ENCODE data around the gene SPSB2. TPM values are rescaled to one million over a fixed set of nuclear protein-coding genes. Genes with fewer than 3 reads are reported as not detected.

Gene SPSB2
- total and polyA plus RNA-seq, 9 of the 15 experiments (the other 6 are each of a cell fraction or from before 2014, with no cell fraction given), result 0.10 to 10.6 (median 1.9) TPM

- TF ChIP-seq, protein P1, sequence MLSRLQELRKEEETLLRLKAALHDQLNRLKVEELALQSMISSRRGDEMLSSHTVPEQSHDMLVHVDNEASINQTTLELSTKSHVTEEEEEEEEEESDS (CRISPR knock-in tag; IDR thresholded peaks at IDR 0.05), result no peak
- TF ChIP-seq NBN (IDR thresholded peaks at IDR 0.05; ENCODE audit: low read depth) (0 out of 2 replicates have a peak, but pooled peaks have one; percentile 17), CBX2 (IDR thresholded peaks at IDR 0.05; ENCODE audit: insufficient read depth, low read length, poor library complexity, severe bottlenecking) (no peak), POLR2A (conservative IDR thresholded peaks at IDR 0.05) (peak; percentile 63), JUN (IDR thresholded peaks at IDR 0.05; ENCODE audit: borderline replicate concordance, low read depth, low read length) (no peak), JUN (CRISPR knock-in tag; IDR thresholded peaks at IDR 0.05; ENCODE audit: borderline replicate concordance) (no peak), MECOM (CRISPR knock-in tag; IDR thresholded peaks at IDR 0.05) (no peak), NFRKB (IDR thresholded peaks at IDR 0.05; ENCODE audit: low read depth) (peak; percentile 75), TAF15 (IDR thresholded peaks at IDR 0.05; ENCODE audit: low read depth, low read length) (no peak), SMARCE1 (IDR thresholded peaks at IDR 0.05) (peak; percentile 53; the same call in 1 of the 2 replicates), ZNF717 (CRISPR knock-in tag; IDR thresholded peaks at IDR 0.05) (no peak), ZNF165 (CRISPR knock-in tag; IDR thresholded peaks at IDR 0.05; ENCODE audit: borderline replicate concordance) (no peak), SMAD1 (IDR thresholded peaks at IDR 0.05; ENCODE audit: low read depth, low read length, partially characterized antibody) (no peak), ZNF589 (CRISPR knock-in tag; IDR thresholded peaks at IDR 0.05; ENCODE audit: low read depth) (no peak), MLLT1 (IDR thresholded peaks at IDR 0.05) (peak in 1 of 2 experiments; percentile 57; a peak in 2 of 4 replicates), RNF2 (IDR thresholded peaks at IDR 0.05) (0 out of 2 replicates have a peak, but pooled peaks have one; percentile 26), ATF7 (IDR thresholded peaks at IDR 0.05) (no peak), MITF (IDR thresholded peaks at IDR 0.05) (no peak), RFX1 (IDR thresholded peaks at IDR 0.05) (no peak), HLTF (IDR thresholded peaks at IDR 0.05) (0 out of 2 replicates have a peak, but pooled peaks have one; percentile 56), KDM4B (IDR thresholded peaks at IDR 0.05; ENCODE audit: borderline replicate concordance in 2 of 2, low read depth in 1 of 2) (0 out of 4 replicates have a peak, but pooled peaks of 1 of the 2 experiments have one; percentile 11)
Measured at GRCh38 chr12:6828781-6829535, 44.1 kb downstream of the SPSB2 start (continued).

Data from K562 (cell line).